GM23338 (cell line): ENCODE results near the gene TMEM221. TPM values are rescaled to one million over a fixed set of nuclear protein-coding genes. Genes with fewer than 3 reads are reported as not detected.

Experiments used
- ATAC-seq: fragments of 200-7000 bp; cut with Tn5 transposase; 3 replicates; pipeline ENCODE4 v1.9.1; 2020
- DNase-seq: peaks from one replicate; pipeline ENCODE4 v3.0.0-alpha.2; 2015; ENCODE audit warnings: low spot score
- H2AFZ ChIP-seq: fragments of 200-600 bp; sonication (generic); 2 replicates; pipeline ENCODE4 v1.8.0; 2016; ENCODE audit warnings: antibody characterized with exemption, mild to moderate bottlenecking, moderate library complexity
- H3F3A ChIP-seq: fragments of 200-600 bp; sonication (generic); replicated peaks from 2 replicates; pipeline ENCODE4 v1.8.0; 2017; ENCODE audit warnings: antibody characterized with exemption, mixed run types, low read depth
- H3K27ac ChIP-seq: fragments of 200-600 bp; sonication (generic); 2 replicates; pipeline ENCODE4 v1.6.1; 2016; ENCODE audit warnings: low read depth
- H3K27me3 ChIP-seq: fragments of 200-600 bp; sonication (generic); 2 replicates; pipeline ENCODE4 v1.8.0; 2016; ENCODE audit warnings: mild to moderate bottlenecking, mixed run types, moderate library complexity; ENCODE audit not compliant: insufficient read depth
- H3K36me3 ChIP-seq: fragments of 200-600 bp; sonication (generic); 2 replicates; pipeline ENCODE4 v1.8.0; 2016; ENCODE audit warnings: mild to moderate bottlenecking; ENCODE audit not compliant: insufficient read depth
- H3K4me1 ChIP-seq: fragments of 200-600 bp; sonication (generic); 2 replicates; pipeline ENCODE4 v1.8.0; 2016; ENCODE audit warnings: mild to moderate bottlenecking, moderate library complexity; ENCODE audit not compliant: insufficient read depth
- H3K4me2 ChIP-seq: fragments of 200-600 bp; sonication (generic); 2 replicates; pipeline ENCODE4 v1.7.1; 2017; ENCODE audit warnings: mixed run types
- H3K4me3 ChIP-seq: fragments of 200-600 bp; sonication (generic); 2 replicates; pipeline ENCODE4 v1.6.1; 2016; ENCODE audit warnings: mixed run types
- H3K79me2 ChIP-seq: fragments of 200-600 bp; sonication (generic); replicated peaks from 2 replicates; pipeline ENCODE4 v1.8.0; 2017; ENCODE audit warnings: mild to moderate bottlenecking; ENCODE audit not compliant: insufficient read depth
- H3K9me2 ChIP-seq: fragments of 200-600 bp; sonication (generic); 2 replicates; pipeline ENCODE4 v1.8.0; 2017; ENCODE audit not compliant: insufficient read depth
- H4K20me1 ChIP-seq: fragments of 200-600 bp; sonication (generic); replicated peaks from 2 replicates; pipeline ENCODE4 v1.8.0; 2017; ENCODE audit warnings: mild to moderate bottlenecking; ENCODE audit not compliant: insufficient read depth
- H3K27ac Mint-ChIP-seq: 2 replicates; pipeline ENCODE4 v1.8.0; 2020; ENCODE audit warnings: inconsistent platforms, mild to moderate bottlenecking, moderate library complexity, mixed read lengths
- H3K27me3 Mint-ChIP-seq: 3 replicates; pipeline ENCODE4 v1.8.0; 2022; ENCODE audit warnings: low read depth, mild to moderate bottlenecking, moderate library complexity, mixed read lengths, inconsistent platforms; ENCODE audit not compliant: insufficient read depth, poor library complexity
- H3K36me3 Mint-ChIP-seq: 3 replicates; pipeline ENCODE4 v1.8.0; 2021; ENCODE audit warnings: low read depth, mild to moderate bottlenecking, inconsistent platforms, moderate library complexity, mixed read lengths
- H3K4me1 Mint-ChIP-seq: 3 replicates; pipeline ENCODE4 v1.8.0; 2020; ENCODE audit warnings: mild to moderate bottlenecking, inconsistent platforms, mixed read lengths
- H3K4me3 Mint-ChIP-seq: 3 replicates; pipeline ENCODE4 v1.8.0; 2021; ENCODE audit warnings: moderate library complexity, mild to moderate bottlenecking, inconsistent platforms, mixed read lengths
- H3K9me3 Mint-ChIP-seq: 3 replicates; pipeline ENCODE4 v1.8.0; 2020; ENCODE audit warnings: moderate library complexity, mild to moderate bottlenecking, inconsistent platforms, mixed read lengths
- ETS1 ChIP-seq: IDR thresholded peaks from 2 replicates; pipeline ENCODE4 v1.6.1; 2016; ENCODE audit warnings: antibody characterized with exemption
- EZH2 ChIP-seq: fragments of 200-600 bp; sonication (generic); IDR thresholded peaks from one replicate; pipeline ENCODE4 v1.8.0; 2017; ENCODE audit warnings: antibody characterized with exemption, mild to moderate bottlenecking, low read depth; ENCODE audit not compliant: unreplicated experiment
- EZH2phosphoT487 ChIP-seq: fragments of 200-600 bp; sonication (generic); IDR thresholded peaks from one replicate; pipeline ENCODE4 v1.8.1; 2018; ENCODE audit warnings: antibody characterized with exemption; ENCODE audit not compliant: unreplicated experiment
- ZNF462 ChIP-seq: fragments of 250-450 bp; sonication (Bioruptor Pico); IDR thresholded peaks from 2 replicates; pipeline ENCODE4 v1.5.0; 2020; ENCODE audit warnings: mild to moderate bottlenecking, moderate library complexity
- polyA plus RNA-seq: library from polyadenylated mRNA; unstranded; fragments of >200 nt; fragmentation: Nextera tagmentation; extraction: Ambion mirVana; gene quantifications from 2 replicates; pipeline ENCODE4 v1.2.1, GENCODE V29; 2016
- total RNA-seq: library from RNA; depleted of rRNA; stranded (reverse); fragments of >200 nt; shearing (Covaris generic); gene quantifications from 2 replicates; pipeline ENCODE4 v1.2.3, GENCODE V29; 2014

The TMEM221 gene
- total and polyA plus RNA-seq, 2 experiments from 2014 or later: 0.40 to 0.90 TPM

GRCh38 chr19:17455308-17456123 lies 7.0 kb upstream of the TMEM221 start:
- peak; percentile 40 for ATAC-seq
- H3K36me3 Mint-ChIP-seq: no peaks in the 10 kb centered on the region; the same call in 2 of the 3 replicates

More at GRCh38 chr19:17455308-17456123, 7.0 kb upstream of the TMEM221 start:
- Histone ChIP-seq H3K9me2 (no peaks in the 10 kb centered on the region), H4K20me1 (no peaks in the 10 kb centered on the region), H3F3A (peaks cover 3% of the 10 kb centered on the region; the same call in 1 of the 2 replicates), H3K4me1 (peaks cover 12% of the 10 kb centered on the region), H3K27ac (no peak overlapping the region), H3K4me2 (peak overlapping the region; percentile 69), H3K4me3 (peak overlapping the region; percentile 46), H2AFZ (peak overlapping the region; percentile 38; the same call in 1 of the 2 replicates), H3K27me3 (peaks cover 43% of the 10 kb centered on the region), H3K79me2 (no peaks in the 10 kb centered on the region), H3K36me3 (no peaks in the 10 kb centered on the region)
- TF ChIP-seq EZH2phosphoT487 (no peak), ETS1 (no peak), ZNF462 (no peak), EZH2 (no peak)
- no peak overlapping the region for H3K27ac Mint-ChIP-seq
- peak; percentile 55 for DNase-seq
- peaks cover 4% of the 10 kb centered on the region; the same call in 1 of the 3 replicates for H3K9me3 Mint-ChIP-seq
- peaks cover 10% of the 10 kb centered on the region for H3K4me1 Mint-ChIP-seq
- H3K4me3 Mint-ChIP-seq: peak overlapping the region; percentile 60
- H3K27me3 Mint-ChIP-seq: peaks cover 27% of the 10 kb centered on the region
